ENCODE results near the gene NRCAM. TPM values are rescaled to one million over a fixed set of nuclear protein-coding genes. Genes with fewer than 3 reads are reported as not detected.

Gene NRCAM
- total RNA-seq, 1 experiment from 2014 or later: 40.3 TPM

- Histone ChIP-seq H3K36me3 (ENCODE audit: low read depth) (no peaks in the 10 kb centered on the region), H2AFZ (no peak within 1 kb of the TSS), H3K79me2 (ENCODE audit: low read depth) (no peaks in the 10 kb centered on the region), H3K27ac (no peak within 1 kb of the TSS), H3K4me2 (no peak within 1 kb of the TSS), H3K27me3 (ENCODE audit: insufficient read depth, low read depth) (no peaks in the 10 kb centered on the region), H3F3A (ENCODE audit: insufficient read depth, low read depth) (no peaks in the 10 kb centered on the region), H3K9me2 (ENCODE audit: insufficient read depth) (no peaks in the 10 kb centered on the region; the same call in 1 of the 2 replicates), H3K4me1 (replicated peaks; ENCODE audit: insufficient read depth) (no peaks in the 10 kb centered on the region), H3K4me3 (no peak within 1 kb of the TSS), H3K9me3 (ENCODE audit: insufficient read depth, low read depth) (no peaks in the 10 kb centered on the region), H4K20me1 (ENCODE audit: insufficient read depth) (no peaks in the 10 kb centered on the region)
- ChIA-PET POLR2A (ENCODE audit: unreplicated experiment) (interaction anchor here (0.7 kb wide), 1 partner anchor 14 kb away, joined by 3 read pairs; no protein-coding TSS in a partner anchor), CTCF (no interaction called here)
- BruUV-seq (replicated peaks): no TSS peak
- intact Hi-C loops (cut with micrococcal nuclease; ENCODE audit: unreplicated experiment): no loop called here
- TF ChIP-seq EZH2 (IDR thresholded peaks at IDR 0.05; ENCODE audit: low read depth): no peak
- no peak for TF ChIP-seq CTCF (conservative IDR thresholded peaks at IDR 0.05)
- DNase-seq: no peak
Measured at GRCh38 chr7:108130261-108130660, 326.0 kb downstream of the NRCAM start, which contains the start of gene LAMB4. Gene LAMB4, minus strand, starts transcription at chr7:108130361. Its CDS starts 7,197 bp downstream, at chr7:108123164.

- H3K4me1 ChIP-seq (replicated peaks; ENCODE audit: insufficient read depth): no peaks in the 10 kb centered on the region
- intact Hi-C loops (cut with micrococcal nuclease; ENCODE audit: unreplicated experiment): no loop called here
- H3K9me2 ChIP-seq (ENCODE audit: insufficient read depth): no peaks in the 10 kb centered on the region; the same call in 1 of the 2 replicates
- no peak overlapping the region for H3K4me3 ChIP-seq
- no peak overlapping the region for H3K4me2 ChIP-seq
- DNase-seq: no peak
- ChIA-PET POLR2A (ENCODE audit: unreplicated experiment) (interaction anchor here (0.7 kb wide), 1 partner anchor 13 kb away, joined by 3 read pairs; no protein-coding TSS in a partner anchor), CTCF (no interaction called here)
- no peaks in the 10 kb centered on the region for H3K79me2 ChIP-seq (ENCODE audit: low read depth)
- no TSS peak for BruUV-seq (replicated peaks)
- TF ChIP-seq EZH2 (IDR thresholded peaks at IDR 0.05; ENCODE audit: low read depth): no peak
- no peak for TF ChIP-seq CTCF (conservative IDR thresholded peaks at IDR 0.05)
- no peak overlapping the region for H3K27ac ChIP-seq
- H4K20me1 ChIP-seq (ENCODE audit: insufficient read depth): no peaks in the 10 kb centered on the region
- H3F3A ChIP-seq (ENCODE audit: insufficient read depth, low read depth): no peaks in the 10 kb centered on the region
- no peak overlapping the region for H2AFZ ChIP-seq
- no peaks in the 10 kb centered on the region for H3K27me3 ChIP-seq (ENCODE audit: insufficient read depth, low read depth)
- H3K9me3 ChIP-seq (ENCODE audit: insufficient read depth, low read depth): no peaks in the 10 kb centered on the region
- H3K36me3 ChIP-seq (ENCODE audit: low read depth): no peaks in the 10 kb centered on the region
Measured at GRCh38 chr7:108129018-108129965, 326.9 kb downstream of the NRCAM start.

- ChIA-PET POLR2A (ENCODE audit: unreplicated experiment) (no interaction called here), CTCF (no interaction called here)
- TF ChIP-seq CTCF (conservative IDR thresholded peaks at IDR 0.05) (no peak), EZH2 (IDR thresholded peaks at IDR 0.05; ENCODE audit: low read depth) (no peak)
- Histone ChIP-seq H3K79me2 (ENCODE audit: low read depth) (no peaks in the 10 kb centered on the region), H2AFZ (no peak overlapping the region), H3F3A (ENCODE audit: insufficient read depth, low read depth) (no peaks in the 10 kb centered on the region), H4K20me1 (ENCODE audit: insufficient read depth) (no peaks in the 10 kb centered on the region), H3K9me3 (ENCODE audit: insufficient read depth, low read depth) (no peaks in the 10 kb centered on the region), H3K27me3 (ENCODE audit: insufficient read depth, low read depth) (no peaks in the 10 kb centered on the region), H3K4me3 (no peak overlapping the region), H3K9me2 (ENCODE audit: insufficient read depth) (no peaks in the 10 kb centered on the region), H3K36me3 (ENCODE audit: low read depth) (no peaks in the 10 kb centered on the region), H3K27ac (no peak overlapping the region), H3K4me2 (no peak overlapping the region), H3K4me1 (replicated peaks; ENCODE audit: insufficient read depth) (no peaks in the 10 kb centered on the region)
- intact Hi-C loops (cut with micrococcal nuclease; ENCODE audit: unreplicated experiment): no loop called here
- no peak for DNase-seq
- BruUV-seq (replicated peaks): no TSS peak
Measured at GRCh38 chr7:108128514-108128913, 327.7 kb downstream of the NRCAM start.

Data from PC-9 (cell line).